M059J (cell line): ENCODE measurements around the gene GRK5. TPM values are rescaled to one million over a fixed set of nuclear protein-coding genes. Genes with fewer than 3 reads are reported as not detected.

Experiments
- DNase-seq: peaks from one replicate; pipeline ENCODE4 v3.0.0-alpha.2; 2012; ENCODE audit warnings: low read depth
- total RNA-seq: library from RNA; depleted of rRNA; stranded (reverse); fragments of >200 nt; shearing (Covaris generic); gene quantifications from 2 replicates; pipeline ENCODE4 v1.2.3, GENCODE V29; 2014; rRNA removed

GRK5 gene
- total RNA-seq, 1 experiment from 2014 or later: 4.4 TPM

GRCh38 chr10:119502209-119502608 lies 294.8 kb downstream of the GRK5 start:
- no peak for DNase-seq

- DNase-seq: no peak
Observed at GRCh38 chr10:119502618-119503155, 295.3 kb downstream of the GRK5 start.

- DNase-seq: no peak
Observed at GRCh38 chr10:119503821-119504220, 296.4 kb downstream of the GRK5 start.

DNA sequence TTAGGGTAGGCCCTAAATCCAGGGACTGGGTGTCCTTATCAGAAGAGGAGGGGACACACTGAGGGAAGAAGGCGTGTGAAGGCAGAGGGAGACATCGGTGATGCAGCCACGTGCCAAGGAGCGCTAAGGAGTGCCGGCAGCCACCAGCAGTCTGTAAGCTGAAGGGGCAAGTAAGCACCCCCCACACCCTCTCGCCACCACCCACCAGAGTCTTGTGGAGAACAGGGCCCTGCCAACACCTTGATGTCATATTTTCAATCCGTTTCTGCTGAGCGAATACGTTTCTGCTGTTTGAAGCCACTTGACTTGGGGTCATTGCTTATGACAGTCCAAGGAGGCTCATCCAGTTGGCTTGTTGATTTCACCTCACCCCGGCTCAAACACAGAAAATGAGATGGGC lies 297.3 kb downstream of the GRK5 start:
- no peak for DNase-seq

GRCh38 chr10:119505131-119505551 lies 297.8 kb downstream of the GRK5 start:
- DNase-seq: no peak

Other genes with a start within 250 kb of the GRK5 start
- 3.2 and 6.2 TPM in 2 replicates for gene NANOS1, start 177.9 kb upstream of the GRK5 start, total RNA-seq
- 33.0 and 62.4 TPM in 2 replicates for gene EIF3A, start 126.8 kb upstream of the GRK5 start, total RNA-seq
- gene DENND10, start 103.5 kb upstream of the GRK5 start, total RNA-seq: 46.2 and 49.2 TPM in 2 replicates
- gene SFXN4, start 41.9 kb upstream of the GRK5 start, total RNA-seq: 18.5 and 22.0 TPM in 2 replicates
- 357 and 393 TPM in 2 replicates for gene PRDX3, start 28.8 kb upstream of the GRK5 start, total RNA-seq